ENCODE measurements around the gene DMKN. TPM values are rescaled to one million over a fixed set of nuclear protein-coding genes. Genes with fewer than 3 reads are reported as not detected.

Gene DMKN
- total and polyA plus RNA-seq, 2 donors (not counting 3 experiments of a cell fraction or from before 2014, with no cell fraction given): not detected

GRCh38 chr19:35474104-35474503 is 39.3 kb downstream of the DMKN start:
- Histone ChIP-seq H3K36me3 (ENCODE audit: control insufficient read depth in 2 of 2, extremely low read depth in 1 of 2, insufficient read depth in 2 of 2, low read length in 2 of 2) (no peaks in the 10 kb centered on the region), H3K4me2 (ENCODE audit: insufficient read depth, low read length) (no peak overlapping the region), H4K20me1 (replicated peaks; ENCODE audit: control insufficient read depth, extremely low read depth, insufficient read depth, low read length) (no peaks in the 10 kb centered on the region), H2AFZ (ENCODE audit: low read depth, low read length) (no peak overlapping the region), H3K4me3 (replicated peaks in 1 of 3; ENCODE audit: insufficient read depth in 1 of 3, low read depth in 1 of 3, low read length in 3 of 3) (no peak overlapping the region), H3K79me2 (ENCODE audit: control insufficient read depth, insufficient read depth, low read length) (no peaks in the 10 kb centered on the region), H3K9me1 (replicated peaks; ENCODE audit: control insufficient read depth, extremely low read depth, insufficient read depth, low read length) (no peaks in the 10 kb centered on the region), H3K27me3 (ENCODE audit: control insufficient read depth in 2 of 2, insufficient read depth in 2 of 2, low read length in 2 of 2) (no peaks in the 10 kb centered on the region), H3K4me1 (ENCODE audit: control insufficient read depth, extremely low read depth, insufficient read depth, low read length) (no peaks in the 10 kb centered on the region), H3K9ac (replicated peaks; ENCODE audit: extremely low read depth, insufficient read depth, low read length) (no peak overlapping the region), H3K9me3 (replicated peaks; ENCODE audit: control insufficient read depth, insufficient read depth, low read length) (no peaks in the 10 kb centered on the region), H3K27ac (ENCODE audit: insufficient read depth, low read depth, low read length) (no peak overlapping the region)
- no TSS peak for BruUV-seq (replicated peaks)
- FAIRE-seq: no peak
- ChIA-PET CTCF (interaction anchor here (0.7 kb wide), 1 partner anchor 14 kb away, joined by 3 read pairs; no protein-coding TSS in a partner anchor), POLR2A (no interaction called here)
- intact Hi-C loops (cut with micrococcal nuclease): no loop called here
- TF ChIP-seq MAX (IDR thresholded peaks at IDR 0.05; ENCODE audit: insufficient read depth, insufficient read length): no peak
- no peak for TF ChIP-seq FOS (IDR thresholded peaks at IDR 0.05; ENCODE audit: borderline replicate concordance, insufficient read depth, low read length)
- TF ChIP-seq EZH2 (IDR thresholded peaks at IDR 0.05; ENCODE audit: borderline replicate concordance, low read depth, low read length, severe bottlenecking): no peak
- no peak for TF ChIP-seq GATA2 (IDR thresholded peaks at IDR 0.05; ENCODE audit: insufficient read depth, insufficient read length, low read depth, low read length)
- no peak for TF ChIP-seq JUN (IDR thresholded peaks at IDR 0.05; ENCODE audit: borderline replicate concordance, insufficient read depth, insufficient read length, low read depth)
- TF ChIP-seq POLR2AphosphoS5 (IDR thresholded peaks at IDR 0.05; ENCODE audit: insufficient read depth, low read depth, low read length): no peak
- no peak for TF ChIP-seq CTCF (IDR thresholded peaks at IDR 0.05; ENCODE audit: extremely low read depth in 1 of 2, insufficient read depth in 1 of 2, low read depth in 1 of 2, low read length in 2 of 2)
- no peak for TF ChIP-seq POLR2A (IDR thresholded peaks at IDR 0.05; ENCODE audit: low read depth, low read length)
- TF ChIP-seq MYC (IDR thresholded peaks at IDR 0.05; ENCODE audit: low read depth, low read length): no peak
- no peak for DNase-seq (ENCODE audit: low read depth, low spot score)
- dilution Hi-C loops (cut with MboI; ENCODE audit: extremely low pct_ligation_motif_present, low sequenced_read_pairs): no loop called here

All from endothelial cell of umbilical vein (primary cell).